Activated naive CD8-positive, alpha-beta T cell (primary cell): ENCODE measurements around the gene RPP30.

Experiments used
- H3K27ac Mint-ChIP-seq: one replicate; pipeline ENCODE4 v1.8.0; 2021; ENCODE audit warnings: mixed read lengths
- H3K27me3 Mint-ChIP-seq: one replicate; pipeline ENCODE4 v1.8.0; 2021; ENCODE audit warnings: mixed read lengths
- H3K36me3 Mint-ChIP-seq: one replicate; pipeline ENCODE4 v1.8.0; 2021; ENCODE audit warnings: mixed read lengths
- H3K4me1 Mint-ChIP-seq: one replicate; pipeline ENCODE4 v1.8.0; 2021; ENCODE audit warnings: low read depth, mixed read lengths
- H3K4me3 Mint-ChIP-seq: one replicate; pipeline ENCODE4 v1.8.0; 2021; ENCODE audit warnings: mild to moderate bottlenecking, mixed read lengths
- H3K9me3 Mint-ChIP-seq: one replicate; pipeline ENCODE4 v1.8.0; 2021; ENCODE audit warnings: low read depth, mixed read lengths

Gene RPP30

GRCh38 chr10:90871766-90872647, at the start of gene RPP30:
Gene RPP30, plus strand, starts transcription at chr10:90871974. Its CDS starts 13 bp downstream, at chr10:90871987.
- Mint-ChIP-seq H3K4me3 (peak within 1 kb of the TSS; percentile 98), H3K9me3 (no peaks in the 10 kb centered on the region), H3K36me3 (peaks cover 9% of the 10 kb centered on the region), H3K27me3 (peaks cover 22% of the 10 kb centered on the region), H3K27ac (peak within 1 kb of the TSS; percentile 93), H3K4me1 (peaks cover 36% of the 10 kb centered on the region)

- peaks cover 9% of the 10 kb centered on the region for H3K9me3 Mint-ChIP-seq
- peaks cover 7% of the 10 kb centered on the region for H3K36me3 Mint-ChIP-seq
- peaks cover 20% of the 10 kb centered on the region for H3K27me3 Mint-ChIP-seq
- no peak overlapping the region for H3K4me3 Mint-ChIP-seq
- no peak overlapping the region for H3K27ac Mint-ChIP-seq
- no peaks in the 10 kb centered on the region for H3K4me1 Mint-ChIP-seq
Measured at GRCh38 chr10:90822508-90822907, 49.3 kb upstream of the RPP30 start.

- Mint-ChIP-seq H3K27ac (no peak overlapping the region), H3K36me3 (no peaks in the 10 kb centered on the region), H3K9me3 (no peaks in the 10 kb centered on the region), H3K27me3 (peaks cover 2% of the 10 kb centered on the region), H3K4me3 (no peak overlapping the region), H3K4me1 (no peaks in the 10 kb centered on the region)
Measured at GRCh38 chr10:90832111-90832510, 39.7 kb upstream of the RPP30 start.

- no peaks in the 10 kb centered on the region for H3K4me1 Mint-ChIP-seq
- no peak overlapping the region for H3K4me3 Mint-ChIP-seq
- H3K27me3 Mint-ChIP-seq = peaks cover 2% of the 10 kb centered on the region
- H3K27ac Mint-ChIP-seq = no peak overlapping the region
- H3K9me3 Mint-ChIP-seq = no peaks in the 10 kb centered on the region
- no peaks in the 10 kb centered on the region for H3K36me3 Mint-ChIP-seq
Measured at GRCh38 chr10:90834326-90834725, 37.4 kb upstream of the RPP30 start.

- Mint-ChIP-seq H3K36me3 (no peaks in the 10 kb centered on the region), H3K9me3 (no peaks in the 10 kb centered on the region), H3K27ac (no peak overlapping the region), H3K4me3 (no peak overlapping the region), H3K4me1 (no peaks in the 10 kb centered on the region), H3K27me3 (no peaks in the 10 kb centered on the region)
Measured at GRCh38 chr10:90837486-90837885, 34.3 kb upstream of the RPP30 start.

- Mint-ChIP-seq H3K9me3 (no peaks in the 10 kb centered on the region), H3K36me3 (no peaks in the 10 kb centered on the region), H3K4me3 (no peak overlapping the region), H3K4me1 (no peaks in the 10 kb centered on the region), H3K27ac (no peak overlapping the region), H3K27me3 (peaks cover 18% of the 10 kb centered on the region)
Measured at GRCh38 chr10:90842725-90843124, 29.0 kb upstream of the RPP30 start.

GRCh38 chr10:90845726-90846125, 26.0 kb upstream of the RPP30 start:
- no peak overlapping the region for H3K27ac Mint-ChIP-seq
- no peaks in the 10 kb centered on the region for H3K4me1 Mint-ChIP-seq
- H3K36me3 Mint-ChIP-seq = peaks cover 4% of the 10 kb centered on the region
- peaks cover 5% of the 10 kb centered on the region for H3K9me3 Mint-ChIP-seq
- no peak overlapping the region for H3K4me3 Mint-ChIP-seq
- H3K27me3 Mint-ChIP-seq = peaks cover 21% of the 10 kb centered on the region

GRCh38 chr10:90846746-90847145, 25.0 kb upstream of the RPP30 start:
- H3K4me1 Mint-ChIP-seq = no peaks in the 10 kb centered on the region
- no peak overlapping the region for H3K27ac Mint-ChIP-seq
- H3K36me3 Mint-ChIP-seq = peaks cover 8% of the 10 kb centered on the region
- peaks cover 26% of the 10 kb centered on the region for H3K27me3 Mint-ChIP-seq
- H3K4me3 Mint-ChIP-seq = no peak overlapping the region
- H3K9me3 Mint-ChIP-seq = peaks cover 9% of the 10 kb centered on the region

GRCh38 chr10:90847436-90847835, 24.3 kb upstream of the RPP30 start:
- peaks cover 29% of the 10 kb centered on the region for H3K27me3 Mint-ChIP-seq
- H3K4me3 Mint-ChIP-seq = no peak overlapping the region
- H3K27ac Mint-ChIP-seq = no peak overlapping the region
- no peaks in the 10 kb centered on the region for H3K4me1 Mint-ChIP-seq
- peaks cover 9% of the 10 kb centered on the region for H3K9me3 Mint-ChIP-seq
- H3K36me3 Mint-ChIP-seq = peaks cover 8% of the 10 kb centered on the region

GRCh38 chr10:90849956-90850749, 21.6 kb upstream of the RPP30 start:
- Mint-ChIP-seq H3K27ac (no peak overlapping the region), H3K4me3 (no peak overlapping the region), H3K4me1 (no peaks in the 10 kb centered on the region), H3K9me3 (peaks cover 9% of the 10 kb centered on the region), H3K27me3 (peaks cover 33% of the 10 kb centered on the region), H3K36me3 (peaks cover 10% of the 10 kb centered on the region)

GRCh38 chr10:90855126-90855525, 16.6 kb upstream of the RPP30 start:
- no peak overlapping the region for H3K4me3 Mint-ChIP-seq
- H3K4me1 Mint-ChIP-seq = peaks cover 12% of the 10 kb centered on the region
- peaks cover 40% of the 10 kb centered on the region for H3K27me3 Mint-ChIP-seq
- peaks cover 9% of the 10 kb centered on the region for H3K9me3 Mint-ChIP-seq
- no peak overlapping the region for H3K27ac Mint-ChIP-seq
- H3K36me3 Mint-ChIP-seq = peaks cover 10% of the 10 kb centered on the region

GRCh38 chr10:90856261-90856660, 15.5 kb upstream of the RPP30 start:
- Mint-ChIP-seq H3K27ac (no peak overlapping the region), H3K9me3 (no peaks in the 10 kb centered on the region), H3K4me1 (peaks cover 12% of the 10 kb centered on the region), H3K27me3 (peaks cover 39% of the 10 kb centered on the region), H3K36me3 (peaks cover 3% of the 10 kb centered on the region), H3K4me3 (peak overlapping the region; percentile 88)

GRCh38 chr10:90856964-90857634, 14.7 kb upstream of the RPP30 start:
- Mint-ChIP-seq H3K27me3 (peaks cover 35% of the 10 kb centered on the region), H3K27ac (peak overlapping the region; percentile 77), H3K36me3 (peaks cover 3% of the 10 kb centered on the region), H3K4me1 (peaks cover 12% of the 10 kb centered on the region), H3K4me3 (peak overlapping the region; percentile 88), H3K9me3 (no peaks in the 10 kb centered on the region)

GRCh38 chr10:90857635-90858460, 13.9 kb upstream of the RPP30 start, which contains the start of gene HTR7:
Gene HTR7, minus strand, starts transcription at chr10:90858039. Its CDS starts 368 bp downstream, at chr10:90857671.
- H3K36me3 Mint-ChIP-seq = peaks cover 3% of the 10 kb centered on the region
- H3K4me3 Mint-ChIP-seq = peak within 1 kb of the TSS; percentile 88
- peaks cover 12% of the 10 kb centered on the region for H3K4me1 Mint-ChIP-seq
- H3K9me3 Mint-ChIP-seq = no peaks in the 10 kb centered on the region
- H3K27ac Mint-ChIP-seq = peak within 1 kb of the TSS; percentile 77
- H3K27me3 Mint-ChIP-seq = peaks cover 35% of the 10 kb centered on the region
